Measurements from ENCODE around the gene ARVCF.
A peak's percentile ranks its signal among the peaks of the same experiment; 100 is the strongest.

Gene ARVCF

GRCh38 chr22:19984201-19984753, 32.3 kb downstream of the ARVCF start:
- peak; percentile 33 for DNase-seq

DNA sequence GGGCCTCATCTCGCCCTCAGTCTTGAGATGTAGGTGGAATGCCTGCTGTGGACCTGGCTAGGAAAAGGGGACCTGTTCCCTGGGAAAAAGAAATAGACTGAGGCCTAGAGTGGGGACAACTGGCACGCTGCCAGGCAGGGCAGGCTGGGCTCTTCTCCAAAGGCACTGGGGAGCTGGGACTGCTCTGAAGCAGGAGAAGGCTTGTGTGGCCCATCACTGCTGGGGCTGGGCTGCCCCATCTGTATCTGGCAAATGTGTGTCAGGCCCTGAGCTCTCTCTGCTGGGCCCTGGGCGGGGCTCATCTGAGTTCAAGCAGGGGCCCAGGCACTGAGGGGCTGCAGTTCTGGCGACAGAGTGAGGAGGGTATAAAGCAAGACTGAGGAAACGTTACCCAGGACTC, 32.9 kb downstream of the ARVCF start:
- DNase-seq, result no peak

DNA sequence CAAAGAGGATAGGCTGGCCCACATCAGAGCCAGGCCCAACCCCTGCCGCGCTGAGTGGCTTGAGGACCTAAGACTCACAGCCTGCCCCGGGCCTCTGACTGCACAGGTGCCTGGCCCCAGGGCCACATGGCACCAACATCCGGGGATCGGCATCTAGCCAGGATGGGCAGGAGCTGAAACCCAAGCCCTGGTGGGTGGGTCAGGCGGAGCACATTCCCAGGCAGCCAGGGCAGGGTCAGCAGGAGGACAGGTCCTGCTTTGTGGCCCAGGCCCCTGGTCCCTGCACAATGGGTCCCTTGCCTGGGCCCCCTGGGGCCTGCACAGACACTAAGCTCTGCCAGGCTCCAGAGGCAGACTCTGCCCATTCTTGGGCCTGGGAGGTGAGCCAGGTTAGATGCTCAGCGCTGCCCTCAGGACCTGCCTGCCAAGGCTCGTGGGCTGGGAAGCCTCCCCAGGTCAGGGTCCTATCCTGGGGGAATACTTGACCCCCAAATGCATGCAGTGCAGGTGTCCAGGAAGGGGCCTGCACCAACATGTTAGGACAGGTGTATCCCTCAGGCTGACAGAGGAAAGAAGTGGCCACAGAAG, 33.5 kb downstream of the ARVCF start:
- DNase-seq, result no peak

DNA sequence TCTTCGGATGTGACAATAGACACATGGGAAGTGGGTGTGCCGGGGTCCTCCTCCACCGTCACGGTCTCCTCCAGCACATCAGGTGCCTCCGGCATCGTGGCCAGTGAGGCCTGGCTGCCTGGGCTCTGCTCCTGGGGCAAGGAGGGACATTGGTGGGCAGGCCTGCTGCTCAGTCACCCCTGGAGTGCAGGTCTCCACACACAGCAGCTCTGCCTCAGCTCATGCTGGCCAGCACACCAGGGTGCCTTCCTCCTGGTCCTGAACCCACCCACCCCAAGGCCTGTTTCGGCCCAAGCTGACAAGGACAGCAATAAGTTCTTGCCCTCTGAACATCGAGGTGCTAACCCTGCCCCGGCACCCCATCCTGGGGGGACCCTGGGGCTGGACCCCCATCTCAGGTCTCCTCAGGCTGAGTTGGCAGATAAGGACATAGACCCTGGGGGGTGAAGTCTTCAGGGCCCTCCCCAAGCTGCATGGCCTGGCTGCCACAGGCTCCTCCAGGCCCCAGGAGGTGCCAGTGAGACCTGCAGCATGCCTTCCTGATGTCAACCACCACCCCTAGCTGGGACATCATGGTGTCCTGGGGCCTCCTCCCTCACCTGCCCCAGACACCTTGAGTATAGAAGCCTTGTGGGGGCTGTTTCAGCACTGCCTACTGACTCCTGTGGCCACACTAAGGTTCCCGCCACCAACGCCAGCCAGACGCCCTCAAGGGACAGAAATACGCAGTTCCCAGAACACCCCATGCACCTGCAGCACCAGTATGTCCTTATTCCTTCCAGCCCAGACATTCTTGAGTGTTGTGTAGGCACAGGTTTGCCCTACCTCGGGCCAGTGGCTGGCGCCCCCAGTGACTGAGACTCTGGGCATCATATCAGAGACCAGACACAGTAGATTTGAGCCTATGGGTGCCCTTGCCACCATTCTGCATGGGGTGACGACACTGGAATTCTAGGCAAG, 34.4 kb downstream of the ARVCF start:
- no peak for DNase-seq

DNA sequence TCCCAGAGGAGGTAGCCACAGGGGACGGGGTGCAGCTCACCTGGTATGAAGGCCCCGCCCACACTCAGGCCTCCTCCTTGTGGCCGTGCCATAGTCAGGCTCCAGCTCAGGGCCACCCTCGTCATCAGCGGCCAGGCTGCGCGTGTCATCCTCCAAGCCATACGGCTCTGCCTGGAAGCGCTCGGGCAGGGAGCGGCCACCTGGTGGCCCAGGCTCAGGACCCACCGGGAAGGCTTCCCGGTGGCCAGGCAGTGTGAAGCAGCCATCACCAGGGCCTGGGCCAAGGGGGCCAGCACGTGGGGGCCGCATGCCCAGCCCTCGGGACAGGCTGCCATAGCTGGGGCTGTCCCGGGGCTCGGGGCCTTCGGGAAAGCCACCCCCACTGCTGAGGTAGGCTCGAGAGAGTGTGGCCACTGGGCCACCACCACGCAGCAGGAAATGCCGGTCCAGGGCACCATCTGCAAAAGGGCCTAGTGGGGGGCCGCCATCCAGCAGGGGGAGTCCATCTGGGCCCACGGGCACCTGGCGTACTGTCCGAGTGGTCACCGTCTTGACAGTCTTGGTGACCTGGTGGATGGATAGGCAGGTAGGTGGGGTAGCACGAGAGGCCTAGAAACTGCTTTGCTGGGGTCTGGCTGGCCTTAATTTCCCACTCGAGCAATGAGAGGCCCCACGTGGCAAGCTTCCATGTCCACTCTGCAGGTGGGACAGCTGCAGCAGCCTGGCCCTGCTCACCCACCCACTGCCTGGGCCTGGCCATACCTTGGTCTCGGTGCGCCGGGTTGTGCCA, 35.3 kb downstream of the ARVCF start:
- no peak for DNase-seq

- DNase-seq, result no peak
Observed at GRCh38 chr22:19980766-19981165, 35.9 kb downstream of the ARVCF start.

- DNase-seq, result no peak
Observed at GRCh38 chr22:19979712-19980493, 36.7 kb downstream of the ARVCF start.

DNA sequence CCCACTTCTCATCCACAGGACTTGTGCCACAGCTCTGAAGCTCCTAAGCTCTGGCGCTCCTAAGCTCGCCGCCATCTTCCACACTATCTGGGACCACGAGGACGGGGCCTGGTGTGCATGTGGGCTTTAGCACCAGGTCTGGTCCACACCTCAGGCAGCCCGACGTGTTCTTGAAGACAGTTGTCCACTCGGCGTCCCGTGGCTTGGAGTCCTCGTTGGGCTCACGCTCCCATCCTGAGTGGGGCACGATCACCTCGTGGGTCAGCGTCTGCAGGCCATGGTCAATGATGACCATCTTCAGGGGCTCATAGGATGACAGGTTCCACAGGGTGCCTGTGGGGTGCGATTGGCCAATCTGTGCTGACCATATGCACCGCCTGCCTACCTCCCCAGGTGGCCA, 37.9 kb downstream of the ARVCF start:
- DNase-seq, result no peak

DNA sequence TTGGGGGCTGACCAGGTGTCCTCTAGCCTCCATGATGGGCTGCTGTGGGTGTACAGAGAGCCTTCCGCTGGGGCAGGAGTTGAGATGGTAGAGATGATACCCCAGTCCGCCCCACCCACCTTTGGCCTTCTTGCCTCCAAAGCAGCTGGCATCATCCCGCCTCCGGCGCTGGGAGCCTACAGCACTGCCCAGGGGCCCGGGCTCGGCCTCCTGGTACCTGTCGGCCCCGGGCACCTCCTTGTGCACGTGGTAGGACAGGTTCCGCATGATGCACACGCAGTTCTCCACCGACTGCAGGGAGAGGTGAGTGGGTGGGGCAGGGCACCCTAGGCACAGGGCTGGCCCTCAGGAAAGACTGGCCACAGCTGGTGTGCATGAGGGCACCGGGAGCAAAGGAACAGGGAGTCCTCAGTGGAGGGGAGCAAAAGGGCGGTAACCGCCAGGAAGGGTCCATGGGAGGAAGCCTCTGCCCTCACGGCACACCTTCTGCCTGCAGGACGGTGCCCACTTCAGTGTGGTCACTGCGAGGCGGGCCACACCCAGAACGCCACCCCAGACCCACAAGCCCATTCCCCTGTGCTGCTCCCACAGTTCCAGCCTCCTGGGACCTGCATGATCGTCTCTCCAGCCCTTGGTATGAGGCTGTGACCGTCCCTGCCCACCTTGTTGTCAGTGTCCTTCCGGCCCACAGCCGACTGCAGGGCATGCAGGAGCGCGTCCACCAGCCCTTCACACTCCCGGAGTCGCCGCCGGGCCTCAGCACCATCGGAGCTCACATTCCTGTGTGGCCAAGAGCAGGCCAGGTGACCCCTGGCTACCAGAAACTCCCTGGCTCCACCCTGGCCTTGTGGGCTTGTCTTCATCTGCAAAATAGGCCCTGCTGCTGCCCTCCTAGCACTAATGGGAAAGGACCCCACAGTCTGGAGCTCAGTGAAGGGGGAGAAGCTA, 39.1 kb downstream of the ARVCF start:
- DNase-seq, result no peak

DNA sequence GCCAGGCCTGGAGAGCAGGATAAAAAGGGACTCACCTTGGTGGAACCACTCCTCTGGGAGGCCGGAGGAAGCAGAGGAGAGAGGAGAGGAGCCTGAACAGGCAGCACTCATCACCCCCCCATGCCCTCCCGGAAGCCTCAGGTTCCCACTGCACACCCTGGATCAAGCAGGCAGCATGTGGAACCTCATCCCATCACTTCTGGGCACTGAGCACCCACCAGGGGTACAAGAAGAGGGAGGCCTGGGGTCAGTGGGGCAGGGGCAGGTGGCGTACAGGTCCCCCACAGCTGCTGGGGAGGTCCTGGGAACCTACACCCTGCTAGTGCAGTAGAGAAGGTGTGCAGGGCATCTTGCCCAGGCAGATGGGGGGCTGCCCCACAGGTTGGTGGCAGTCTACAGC, 40.0 kb downstream of the ARVCF start:
- no peak for DNase-seq

DNA sequence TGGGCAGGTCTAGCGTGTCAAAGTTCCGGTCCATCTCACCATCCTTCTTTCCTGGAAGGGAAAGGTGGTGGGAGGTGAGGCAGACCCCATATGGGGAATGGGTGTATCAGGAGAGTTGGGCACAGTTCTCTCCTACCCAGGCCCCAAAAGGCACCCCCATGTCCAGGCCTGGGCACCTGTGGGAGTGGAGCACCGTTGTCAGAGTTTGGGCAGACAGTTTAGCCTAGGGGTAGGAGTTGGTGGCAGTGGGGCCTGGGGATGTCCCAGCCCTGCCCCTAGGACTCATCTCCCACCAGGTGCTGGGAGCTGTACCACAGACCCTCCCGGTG, 41.0 kb downstream of the ARVCF start:
- DNase-seq, result no peak

DNA sequence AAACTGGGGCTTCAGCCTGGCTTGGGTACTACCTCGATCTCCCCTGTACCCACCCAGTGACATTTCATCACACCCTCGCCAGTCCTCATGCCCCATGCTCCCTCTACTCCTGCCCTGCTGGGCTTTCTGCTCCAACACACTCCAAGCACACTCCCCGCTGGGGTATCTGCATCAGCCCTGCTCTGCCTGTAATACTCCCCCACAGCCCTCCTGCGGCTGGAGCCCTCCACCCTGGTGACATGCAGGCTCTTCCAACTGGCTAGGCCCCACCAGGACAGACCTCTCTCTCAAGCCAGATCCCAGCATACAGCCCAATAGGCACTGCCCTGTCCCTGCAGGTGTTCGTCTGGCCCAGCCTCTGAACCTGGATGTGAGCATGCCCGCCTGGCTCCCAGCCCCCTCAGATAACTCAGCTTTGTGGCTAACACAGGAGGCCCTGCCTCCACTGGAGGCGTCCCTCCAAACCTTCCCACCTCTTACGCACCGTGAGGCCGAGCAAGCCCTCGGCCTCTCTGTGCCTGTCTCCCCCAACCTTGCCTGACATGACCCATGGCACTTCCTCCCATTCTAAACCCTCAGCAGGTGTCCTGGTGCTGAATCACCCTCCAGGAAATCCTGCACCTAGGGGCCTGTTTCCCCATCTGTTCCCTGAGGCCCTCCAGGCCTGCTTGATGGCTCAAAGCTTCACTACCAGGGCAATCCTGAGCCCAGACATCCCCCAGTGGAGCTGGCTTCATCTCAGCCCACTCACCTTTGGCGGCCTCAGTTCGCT, 41.5 kb downstream of the ARVCF start:
- no peak for DNase-seq

DNA sequence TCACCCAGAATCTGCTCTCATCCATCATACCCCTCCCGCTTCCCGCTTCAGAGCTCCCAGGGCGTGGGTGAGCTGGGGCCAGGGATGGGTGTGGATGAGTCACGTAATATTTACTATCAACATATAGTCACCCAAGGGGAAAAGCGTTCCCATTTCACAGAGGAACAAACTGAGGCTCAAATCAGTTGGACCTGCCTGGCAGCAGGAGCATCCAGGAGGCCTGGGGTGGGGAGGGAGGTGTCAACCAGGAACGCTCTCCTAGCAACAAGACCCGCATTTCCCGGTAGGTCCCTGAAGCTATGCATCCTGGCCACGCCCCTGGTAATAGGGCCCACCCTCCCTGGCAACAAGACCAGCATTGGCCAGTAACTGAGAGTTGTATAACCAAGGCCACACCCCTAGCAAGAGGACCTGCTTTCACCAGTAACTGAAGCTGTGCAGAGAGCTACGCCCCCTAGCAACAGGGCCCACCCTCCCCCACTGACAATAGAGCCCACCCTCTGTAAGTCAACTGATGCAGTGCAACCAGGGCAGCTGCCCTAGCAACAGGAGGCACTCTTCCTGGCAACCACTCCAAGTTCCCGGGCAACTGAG, 42.3 kb downstream of the ARVCF start:
- DNase-seq, result peak; percentile 39

- DNase-seq, result no peak
Observed at GRCh38 chr22:19973551-19974267, 42.9 kb downstream of the ARVCF start.

DNA sequence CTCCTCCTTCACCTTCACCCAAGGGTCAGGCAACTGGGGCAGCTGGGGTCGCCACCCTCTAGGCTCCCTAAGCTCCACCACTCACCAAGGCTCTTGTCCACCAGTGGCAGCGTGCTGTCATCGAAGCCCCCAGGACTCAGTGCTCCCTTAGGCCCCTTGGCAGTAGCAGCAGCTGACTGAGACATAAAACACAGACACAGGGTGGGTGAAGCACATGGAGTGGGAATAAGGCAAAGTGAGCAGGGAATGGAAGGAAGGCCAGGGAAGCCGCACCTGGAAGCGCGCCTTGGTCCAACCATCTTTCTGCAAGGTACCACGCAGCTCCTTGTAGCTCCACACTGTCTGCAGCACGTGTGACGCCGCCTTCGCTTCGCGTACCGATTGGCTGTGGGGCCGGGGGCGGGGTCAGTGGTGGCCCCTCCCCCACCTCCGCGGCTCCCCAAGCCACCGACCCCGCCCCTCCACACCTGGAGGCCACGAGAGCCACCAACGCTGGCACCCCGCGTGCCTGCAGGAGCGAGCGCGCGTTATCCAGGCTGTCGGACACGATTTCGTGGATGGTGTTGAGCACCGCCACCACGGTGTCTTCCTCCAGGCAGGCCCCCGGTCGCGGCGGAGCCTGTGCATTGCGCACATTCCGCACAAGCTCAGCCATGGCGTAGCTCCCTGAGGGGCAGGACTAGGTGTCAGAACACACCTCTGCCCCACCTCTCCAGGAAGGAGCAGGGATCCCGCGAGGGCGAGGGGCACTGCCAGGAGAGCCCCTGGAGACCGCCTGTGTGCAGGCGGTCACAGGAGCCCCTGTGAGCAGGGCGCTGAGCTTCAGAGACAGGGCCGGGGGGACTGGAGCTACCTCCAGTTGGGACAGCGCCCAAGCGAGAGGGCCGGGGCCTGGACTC, 43.7 kb downstream of the ARVCF start:
- DNase-seq, result no peak

DNA sequence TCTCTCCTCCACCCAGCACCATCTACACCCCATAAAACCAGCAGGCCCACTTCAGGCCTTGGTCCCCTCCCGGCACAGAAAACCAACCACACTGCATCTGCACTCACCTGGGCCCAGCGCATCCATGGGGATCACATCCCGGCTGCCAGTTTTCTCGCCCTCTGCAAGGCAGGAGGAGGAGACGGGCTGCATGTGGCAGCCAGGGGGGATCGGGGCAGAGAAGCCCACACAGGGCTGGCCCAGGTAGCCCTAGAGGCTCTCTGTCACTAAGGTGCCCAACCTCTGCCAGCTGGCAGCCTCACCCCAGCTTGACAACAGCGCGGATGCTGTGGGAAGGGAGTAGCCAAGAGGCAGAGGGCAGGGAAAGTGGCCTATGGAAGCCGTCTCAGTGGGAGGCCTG, 44.4 kb downstream of the ARVCF start:
- DNase-seq, result no peak

DNA sequence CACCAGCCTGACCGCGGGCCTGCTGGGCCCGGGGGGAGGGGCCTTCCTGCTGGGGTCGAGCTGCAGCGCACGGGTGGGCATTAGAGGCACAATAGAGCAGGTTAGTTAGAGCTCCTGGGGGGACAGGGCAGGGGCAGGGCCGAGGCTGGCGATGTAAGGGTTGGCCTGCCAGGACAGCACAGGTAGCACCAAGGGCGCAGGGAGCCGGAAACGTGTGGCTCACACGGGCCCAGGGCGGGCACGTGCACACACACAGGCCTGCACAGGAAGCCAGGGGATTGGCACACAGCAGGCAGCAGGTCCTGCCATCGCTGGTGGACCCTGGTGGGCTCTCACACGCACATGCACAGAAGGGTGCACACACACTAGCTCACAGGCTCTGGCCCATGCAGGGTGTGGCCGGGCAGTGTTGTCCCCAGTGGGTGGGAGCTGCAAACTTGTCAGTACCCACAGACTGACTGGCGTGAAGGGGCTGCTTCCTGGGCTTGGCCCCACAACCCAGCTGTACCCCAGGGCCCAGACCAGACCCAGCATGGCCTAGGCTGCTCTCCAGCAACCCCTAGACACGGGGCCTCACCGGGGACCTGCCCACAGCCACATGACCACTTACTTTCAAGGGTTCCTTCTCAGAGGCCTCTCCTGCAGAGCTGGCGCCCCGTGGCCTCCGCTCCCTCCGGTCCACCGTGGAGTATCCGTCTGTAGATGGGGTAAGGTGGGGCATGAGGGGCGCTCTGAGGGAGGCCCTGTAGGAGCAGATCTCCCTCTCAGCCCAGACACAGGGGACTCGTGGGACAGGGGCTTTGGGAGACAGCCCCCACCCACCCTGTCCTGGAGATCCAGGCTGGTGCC, 45.1 kb downstream of the ARVCF start:
- no peak for DNase-seq
